K562 (cell line): ENCODE results near the gene GARIN5B. TPM values are rescaled to one million over a fixed set of nuclear protein-coding genes. Genes with fewer than 3 reads are reported as not detected.

ENCODE experiments used
- ARID2 ChIP-seq: fragments of 450-650 bp; IDR thresholded peaks from 2 replicates; pipeline ENCODE4 v1.6.1; 2017; ENCODE audit warnings: antibody characterized with exemption, mild to moderate bottlenecking
- ARID3B ChIP-seq: fragments of 250-450 bp; sonication (Bioruptor Pico); IDR thresholded peaks from 2 replicates; pipeline ENCODE4 v1.4.0; 2020; ENCODE audit warnings: borderline replicate concordance
- BCOR ChIP-seq: fragments of 450-650 bp; IDR thresholded peaks from 2 replicates; pipeline ENCODE4 v1.6.1; 2016
- BDP1 ChIP-seq: IDR thresholded peaks from 3 replicates; pipeline ENCODE4 v1.6.1; 2011; ENCODE audit not compliant: insufficient read length, insufficient read depth
- CREB1 ChIP-seq, 2 experiments: sonication (generic) in 1 of 2; formaldehyde crosslinking in 1 of 2; IDR thresholded peaks; 2 replicates each; pipeline versions ENCODE4 v1.6.1 to v1.8.0; 2012 to 2022; ENCODE audit warnings: inconsistent platforms in 1 of 2, mild to moderate bottlenecking in 1 of 2, missing genetic modification reagents in 1 of 2, moderate library complexity in 1 of 2
- FOS ChIP-seq: IDR thresholded peaks from 3 replicates; pipeline ENCODE4 v1.6.1; 2011; ENCODE audit not compliant: insufficient read length; ENCODE audit errors: extremely low read depth
- FOXP4 ChIP-seq: sonication (generic); formaldehyde crosslinking; IDR thresholded peaks from 2 replicates; pipeline ENCODE4 v1.8.0; 2022; ENCODE audit warnings: mild to moderate bottlenecking, missing genetic modification reagents, borderline replicate concordance
- NFRKB ChIP-seq: fragments of 450-650 bp; IDR thresholded peaks from 2 replicates; pipeline ENCODE4 v1.6.1; 2016; ENCODE audit warnings: low read depth
- NR0B1 ChIP-seq: fragments of 450-650 bp; IDR thresholded peaks from one replicate; pipeline ENCODE4 v1.6.1; 2018; ENCODE audit warnings: mild to moderate bottlenecking, moderate library complexity; ENCODE audit not compliant: partially characterized antibody
- PTBP1 ChIP-seq: fragments of 200-400 bp; formaldehyde crosslinking; IDR thresholded peaks from 2 replicates; pipeline ENCODE4 v1.6.1; 2017; ENCODE audit warnings: low read depth, low read length
- RHOXF2B ChIP-seq: fragments of 250-450 bp; sonication (Bioruptor Pico); conservative IDR thresholded peaks from 2 replicates; pipeline ENCODE4 v1.5.1; 2021
- SIX5 ChIP-seq, 2 experiments: IDR thresholded peaks; 2 replicates each; pipeline ENCODE4 v1.6.1; 2011; ENCODE audit warnings: low read length in 2 of 2, borderline replicate concordance in 1 of 2, low read depth in 1 of 2, mild to moderate bottlenecking in 1 of 2, moderate library complexity in 1 of 2; ENCODE audit not compliant: insufficient read depth in 1 of 2
- SP1 ChIP-seq: sonication (generic); formaldehyde crosslinking; IDR thresholded peaks from 2 replicates; pipeline ENCODE4 v1.8.1; 2022; ENCODE audit warnings: mild to moderate bottlenecking, missing genetic modification reagents
- SUPT5H ChIP-seq: fragments of 450-650 bp; IDR thresholded peaks from 2 replicates; pipeline ENCODE4 v1.6.1; 2016
- TGIF2 ChIP-seq: sonication (generic); formaldehyde crosslinking; IDR thresholded peaks from 2 replicates; pipeline ENCODE4 v1.8.1; 2022; ENCODE audit warnings: mild to moderate bottlenecking, missing genetic modification reagents, moderate library complexity
- TOE1 ChIP-seq, 2 experiments: fragments of 450-650 bp in 1 of 2; sonication (generic) in 1 of 2; formaldehyde crosslinking in 1 of 2; IDR thresholded peaks; 2 replicates each; pipeline versions ENCODE4 v1.7.1 to v1.8.0; 2016 to 2022; ENCODE audit warnings: borderline replicate concordance in 2 of 2, mild to moderate bottlenecking in 2 of 2, antibody characterized with exemption in 1 of 2, inconsistent platforms in 1 of 2, low read depth in 1 of 2, missing genetic modification reagents in 1 of 2, moderate library complexity in 1 of 2
- USF2 ChIP-seq: sonication (generic); formaldehyde crosslinking; IDR thresholded peaks from 2 replicates; pipeline ENCODE4 v1.5.0; 2020; ENCODE audit warnings: missing genetic modification reagents
- ZNF280B ChIP-seq: fragments of 250-450 bp; sonication (Bioruptor Pico); IDR thresholded peaks from 2 replicates; pipeline ENCODE4 v1.5.1; 2021; ENCODE audit warnings: mild to moderate bottlenecking
- ZNF444 ChIP-seq: fragments of 250-450 bp; sonication (Bioruptor Pico); IDR thresholded peaks from 2 replicates; pipeline ENCODE4 v1.4.0; 2020; ENCODE audit warnings: mild to moderate bottlenecking, moderate library complexity
- polyA plus RNA-seq, 8 experiments: library from polyadenylated mRNA; depleted of rRNA in 4 of 8; stranded (reverse) in 5 of 8; unstranded in 3 of 8; fragments of >200 nt; fragmentation: Nextera tagmentation in 2 of 8; fragmentation: Illumina TruSeq in 1 of 8; extraction: Ambion mirVana in 2 of 8; extraction: Trizol in 1 of 8; gene quantifications; 2 replicates each; pipeline versions ENCODE4 v1.2.1 to v1.2.3, GENCODE V29; 2011 to 2014; ENCODE audit warnings: inconsistent platforms in 1 of 8, missing spikeins in 1 of 8
- total RNA-seq, 7 experiments: library from RNA; depleted of rRNA in 6 of 7; stranded (reverse); fragments of >200 nt in 6 of 7; fragmentation: Illumina TruSeq in 2 of 7; extraction: Trizol in 2 of 7; gene quantifications; 2 replicates each; pipeline versions ENCODE4 v1.2.1 to v1.2.3, GENCODE V29; 2011 to 2021; ENCODE audit warnings: low replicate concordance in 1 of 7

GARIN5B gene
- total and polyA plus RNA-seq, 9 of the 15 experiments (the other 6 are each of a cell fraction or from before 2014, with no cell fraction given), result not detected

- TF ChIP-seq SIX5 (IDR thresholded peaks at IDR 0.05; ENCODE audit: borderline replicate concordance in 1 of 2, insufficient read depth in 1 of 2, low read depth in 1 of 2, low read length in 2 of 2) (no peak), ZNF444 (CRISPR knock-in tag) (no peak), FOXP4 (no peak), CREB1 (IDR thresholded peaks at IDR 0.05) (no peak), CREB1 (CRISPR knock-in tag; IDR thresholded peaks at IDR 0.05) (no peak), BDP1 (no peak), NR0B1 (no peak), PTBP1 (no peak), FOS (no peak), RHOXF2B (no peak), ARID2 (no peak), ARID3B (no peak), TGIF2 (CRISPR knock-in tag) (no peak), USF2 (CRISPR knock-in tag) (no peak), TOE1 (IDR thresholded peaks at IDR 0.05; ENCODE audit: borderline replicate concordance) (peak; percentile 14; the same call in 1 of the 2 replicates), TOE1 (CRISPR knock-in tag; IDR thresholded peaks at IDR 0.05; ENCODE audit: borderline replicate concordance, low read depth) (no peak), SUPT5H (peak; percentile 76), SP1 (CRISPR knock-in tag) (no peak), NFRKB (peak; percentile 46; the same call in 1 of the 2 replicates), ZNF280B (no peak), BCOR (no peak)
Observed at GRCh38 chr19:55339889-55340783, 22.9 kb downstream of the GARIN5B start (continued).
